ENCODE measurements around the gene CHRD. TPM values are rescaled to one million over a fixed set of nuclear protein-coding genes. Genes with fewer than 3 reads are reported as not detected.

CHRD gene
- polyA plus RNA-seq, 1 experiment = 1.5 TPM

GRCh38 chr3:184346480-184347190, 33.2 kb upstream of the CHRD start:
- TF ChIP-seq, protein P1, sequence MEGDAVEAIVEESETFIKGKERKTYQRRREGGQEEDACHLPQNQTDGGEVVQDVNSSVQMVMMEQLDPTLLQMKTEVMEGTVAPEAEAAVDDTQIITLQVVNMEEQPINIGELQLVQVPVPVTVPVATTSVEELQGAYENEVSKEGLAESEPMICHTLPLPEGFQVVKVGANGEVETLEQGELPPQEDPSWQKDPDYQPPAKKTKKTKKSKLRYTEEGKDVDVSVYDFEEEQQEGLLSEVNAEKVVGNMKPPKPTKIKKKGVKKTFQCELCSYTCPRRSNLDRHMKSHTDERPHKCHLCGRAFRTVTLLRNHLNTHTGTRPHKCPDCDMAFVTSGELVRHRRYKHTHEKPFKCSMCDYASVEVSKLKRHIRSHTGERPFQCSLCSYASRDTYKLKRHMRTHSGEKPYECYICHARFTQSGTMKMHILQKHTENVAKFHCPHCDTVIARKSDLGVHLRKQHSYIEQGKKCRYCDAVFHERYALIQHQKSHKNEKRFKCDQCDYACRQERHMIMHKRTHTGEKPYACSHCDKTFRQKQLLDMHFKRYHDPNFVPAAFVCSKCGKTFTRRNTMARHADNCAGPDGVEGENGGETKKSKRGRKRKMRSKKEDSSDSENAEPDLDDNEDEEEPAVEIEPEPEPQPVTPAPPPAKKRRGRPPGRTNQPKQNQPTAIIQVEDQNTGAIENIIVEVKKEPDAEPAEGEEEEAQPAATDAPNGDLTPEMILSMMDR (IDR thresholded peaks at IDR 0.05; ENCODE audit: insufficient read depth, low read depth, low read length) = no peak
- CTCF ChIA-PET = interaction anchor here (1.6 to 10.5 kb wide), 2 partner anchors 8 to 25 kb away, joined by 4 to 65 read pairs; no protein-coding TSS in a partner anchor

GRCh38 chr3:184347321-184348056, 32.4 kb upstream of the CHRD start:
- POLR2A ChIA-PET = no interaction called here
- Histone ChIP-seq H3K36me3 (ENCODE audit: control insufficient read depth, insufficient read depth, low read length) (peaks cover 8% of the 10 kb centered on the region), H3K4me3 (ENCODE audit: low read depth, low read length) (no peak overlapping the region), H3K27me3 (ENCODE audit: control insufficient read depth, insufficient read depth, low read length) (no peaks in the 10 kb centered on the region)
- no peak for DNase-seq (ENCODE audit: low read depth)
- TF ChIP-seq, protein P1 (IDR thresholded peaks at IDR 0.05; ENCODE audit: insufficient read depth, low read depth, low read length) = no peak
- CTCF ChIA-PET = interaction anchor here (1.0 to 1.5 kb wide), 2 partner anchors 12 to 166 kb away, joined by 3 to 5 read pairs; no protein-coding TSS in a partner anchor

More at GRCh38 chr3:184346480-184347190, 33.2 kb upstream of the CHRD start:
- H3K4me3 ChIP-seq (ENCODE audit: low read depth, low read length) = no peak overlapping the region
- POLR2A ChIA-PET = no interaction called here
- H3K36me3 ChIP-seq (ENCODE audit: control insufficient read depth, insufficient read depth, low read length) = peaks cover 8% of the 10 kb centered on the region
- H3K27me3 ChIP-seq (ENCODE audit: control insufficient read depth, insufficient read depth, low read length) = no peaks in the 10 kb centered on the region
- DNase-seq (ENCODE audit: low read depth) = no peak

GRCh38 chr3:184348057-184348382, 31.8 kb upstream of the CHRD start:
- Histone ChIP-seq H3K27me3 (ENCODE audit: control insufficient read depth, insufficient read depth, low read length) (no peaks in the 10 kb centered on the region), H3K4me3 (ENCODE audit: low read depth, low read length) (no peak overlapping the region), H3K36me3 (ENCODE audit: control insufficient read depth, insufficient read depth, low read length) (peaks cover 6% of the 10 kb centered on the region)
- ChIA-PET CTCF (interaction anchor here (1.0 to 1.5 kb wide), 3 partner anchors 10 to 166 kb away, joined by 3 to 5 read pairs (median 4); partner anchors contain the start of gene FAM131A), POLR2A (no interaction called here)
- no peak for DNase-seq (ENCODE audit: low read depth)
- TF ChIP-seq, protein P1 (IDR thresholded peaks at IDR 0.05; ENCODE audit: insufficient read depth, low read depth, low read length) = no peak

DNA sequence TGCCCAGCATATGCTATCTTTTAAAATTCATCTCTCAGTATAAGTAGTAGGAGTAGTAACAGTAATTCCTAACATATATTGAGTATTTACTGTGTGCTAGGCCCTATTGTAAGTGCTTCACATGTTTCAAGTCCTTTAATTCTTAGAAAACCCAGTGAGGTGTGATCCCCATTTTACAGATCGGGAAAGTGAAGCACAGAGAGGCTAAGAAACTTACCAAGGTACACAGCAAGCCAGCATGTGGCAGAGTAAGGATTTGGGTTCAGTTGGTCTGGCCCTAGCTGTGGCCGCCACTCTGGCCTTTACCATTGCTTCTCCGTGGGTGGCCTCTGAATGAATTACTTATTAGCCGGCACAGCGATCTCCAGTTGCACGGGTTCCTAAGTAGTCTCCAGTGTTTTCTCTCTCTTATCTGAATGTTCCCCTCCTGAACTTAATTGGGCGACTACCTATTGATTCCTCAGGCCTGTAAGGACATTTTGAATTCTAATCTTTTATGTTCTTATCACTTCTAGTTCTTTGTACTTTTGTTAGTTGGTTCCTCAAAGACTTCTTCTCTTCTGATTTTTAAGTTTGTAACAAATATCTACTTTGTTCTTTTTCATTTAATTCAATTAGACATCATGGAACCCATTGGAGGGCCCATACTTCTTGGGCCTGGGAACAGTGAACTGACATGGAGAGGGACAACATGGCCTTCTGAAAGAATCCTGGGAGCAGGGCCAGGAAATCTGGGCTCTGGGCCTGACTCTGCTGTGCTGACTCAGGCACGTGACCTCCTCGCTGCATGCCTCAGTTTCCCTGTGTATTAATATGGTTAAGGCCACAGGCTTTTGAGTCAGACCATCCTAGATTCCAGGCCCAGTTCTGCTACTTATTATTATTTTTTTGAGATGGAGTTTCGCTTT, 30.0 kb upstream of the CHRD start:
- DNase-seq (ENCODE audit: low read depth) = no peak
- no peak overlapping the region for H3K4me3 ChIP-seq (ENCODE audit: low read depth, low read length)
- H3K36me3 ChIP-seq (ENCODE audit: control insufficient read depth, insufficient read depth, low read length) = peaks cover 5% of the 10 kb centered on the region; the same call in 1 of the 2 replicates
- ChIA-PET CTCF (interaction anchor here (0.8 to 1.3 kb wide), 2 partner anchors 12 kb away, joined by 3 to 4 read pairs; partner anchors contain the start of genes CLCN2, FAM131A and POLR2H), POLR2A (no interaction called here)
- TF ChIP-seq, protein P1 (IDR thresholded peaks at IDR 0.05; ENCODE audit: insufficient read depth, low read depth, low read length) = no peak
- no peaks in the 10 kb centered on the region for H3K27me3 ChIP-seq (ENCODE audit: control insufficient read depth, insufficient read depth, low read length)
